ENCODE measurements around the gene CD19. TPM values are rescaled to one million over a fixed set of nuclear protein-coding genes. Genes with fewer than 3 reads are reported as not detected.

The CD19 gene
- total and polyA plus RNA-seq, 2 of the 8 experiments (the other 6 are each of a cell fraction or from before 2014, with no cell fraction given) = 0.57 to 0.65 TPM

DNA sequence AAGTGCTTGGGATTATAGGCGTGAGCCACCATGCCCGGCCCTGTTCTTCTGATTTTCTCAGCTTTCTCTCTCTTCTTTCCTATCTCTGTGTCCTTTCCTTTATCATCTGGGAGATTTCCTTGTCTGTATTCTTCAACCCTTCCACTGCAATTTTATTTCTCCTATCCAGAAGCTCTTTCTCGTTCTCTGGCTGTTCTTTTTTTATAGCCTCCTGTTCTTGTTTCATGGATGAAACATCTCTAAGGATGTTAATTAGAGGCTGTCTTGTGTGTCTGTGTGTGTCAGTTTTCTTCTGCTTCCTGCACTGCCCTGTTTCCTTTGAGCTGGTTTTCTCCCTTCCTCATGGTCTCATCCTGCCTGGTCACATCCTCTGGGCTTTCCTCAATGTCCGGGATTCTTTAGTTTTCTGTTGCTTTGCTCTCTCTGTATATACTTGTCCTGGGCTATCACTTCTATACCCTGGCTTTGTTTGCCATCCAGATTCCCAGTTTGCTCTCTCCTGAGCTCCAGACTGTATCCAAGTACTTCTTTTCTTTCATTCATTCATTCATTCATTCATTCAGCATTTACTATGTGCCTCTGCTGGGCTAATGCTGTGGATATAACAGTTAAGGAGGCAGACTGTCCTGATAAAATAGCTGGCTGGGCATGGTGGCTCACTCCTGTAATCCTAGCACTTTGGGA, 55.5 kb downstream of the CD19 start:
- Histone ChIP-seq H3K18ac (ENCODE audit: extremely low read depth, low read length) (no peak overlapping the region), H4K20me1 (replicated peaks in 1 of 2; ENCODE audit: control insufficient read depth in 1 of 2, insufficient read depth in 2 of 2, low read length in 2 of 2) (peaks cover 0 to 2% of the 10 kb centered on the region in 2 experiments), H2AK5ac (ENCODE audit: low read depth, low read length) (no peak overlapping the region), H3K9me3 (ENCODE audit: insufficient read depth in 2 of 2, low read depth in 1 of 2, low read length in 1 of 2) (no peaks in the 10 kb centered on the region), H4K5ac (ENCODE audit: insufficient read length, low read depth, low read length) (no peak overlapping the region), H2BK120ac (replicated peaks; ENCODE audit: low read depth, low read length) (no peak overlapping the region), H2BK15ac (ENCODE audit: low read length) (no peak overlapping the region), H3K79me2 (ENCODE audit: control insufficient read depth in 1 of 2, insufficient read depth in 2 of 2, low read length in 2 of 2) (no peaks in the 10 kb centered on the region), H3K56ac (replicated peaks; ENCODE audit: insufficient read length, low read depth, low read length) (no peak overlapping the region), H3K9ac (replicated peaks in 1 of 4; ENCODE audit: extremely low read depth in 1 of 4, low read depth in 3 of 4, low read length in 3 of 4) (no peak overlapping the region), H3K79me1 (ENCODE audit: low read depth, low read length) (no peaks in the 10 kb centered on the region), H2BK5ac (ENCODE audit: low read depth, low read length) (no peak overlapping the region), H4K8ac (ENCODE audit: extremely low read depth, insufficient read depth, low read length) (no peak overlapping the region), H3K14ac (ENCODE audit: insufficient read length) (no peak overlapping the region), H3K4me3 (ENCODE audit: extremely low read depth in 1 of 4, insufficient read depth in 2 of 4, low read depth in 3 of 4, low read length in 4 of 4) (no peak overlapping the region), H3K23me2 (ENCODE audit: low read depth, low read length) (no peaks in the 10 kb centered on the region), H2BK12ac (ENCODE audit: low read depth, low read length) (no peak overlapping the region), H2AFZ (ENCODE audit: low read length) (no peak overlapping the region), H3K4me2 (ENCODE audit: insufficient read depth in 1 of 2, low read depth in 2 of 2, low read length in 2 of 2) (no peak overlapping the region), H3K27me3 (replicated peaks in 1 of 4; ENCODE audit: control insufficient read depth in 3 of 4, extremely low read depth in 1 of 4, insufficient read depth in 3 of 4, low read length in 3 of 4) (no peaks in the 10 kb centered on the region), H3K23ac (ENCODE audit: insufficient read length) (no peak overlapping the region), H4K91ac (replicated peaks; ENCODE audit: insufficient read length, low read length) (no peak overlapping the region), H3K27ac (ENCODE audit: low read depth, low read length) (no peak overlapping the region), H3K4me1 (replicated peaks in 1 of 4; ENCODE audit: control insufficient read depth in 3 of 4, insufficient read depth in 4 of 4, low read length in 3 of 4) (no peaks in the 10 kb centered on the region), H2BK20ac (ENCODE audit: low read length) (no peak overlapping the region), H3K36me3 (ENCODE audit: control insufficient read depth in 2 of 4, insufficient read depth in 4 of 4, low read length in 3 of 4) (peaks cover 0 to 5% (median under 1%) of the 10 kb centered on the region in 4 experiments; a peak in 4 of 8 replicates), H3K4ac (replicated peaks; ENCODE audit: insufficient read length, low read depth, low read length) (no peak overlapping the region)
- POLR2A ChIA-PET (ENCODE audit: partially characterized antibody) = interaction anchor here (1.8 to 2.1 kb wide), 2 partner anchors 10 to 13 kb away, joined by 5 to 8 read pairs; partner anchors contain the start of gene SPNS1
- FAIRE-seq (no peak), DNase-seq (ENCODE audit: low read depth in 1 of 2, low spot score in 2 of 2) (no peak)
- CTCF ChIA-PET (ENCODE audit: partially characterized antibody) = interaction anchor here (1.0 to 3.5 kb wide), 3 partner anchors 9 to 24 kb away, joined by 3 to 25 read pairs (median 13); partner anchors contain the start of gene SPNS1
- 92% methylated on average over 4 of the region's 4 CpGs; no CpG with 5 or more reads in 1 of the 2 experiments for WGBS, 2 experiments (ENCODE audit: extremely low coverage in 1 of 2, insufficient coverage in 1 of 2, insufficient read length in 1 of 2, insufficient replicate concordance in 2 of 2, low coverage in 1 of 2, low lambda C conversion rate in 2 of 2, missing lambda C conversion rate in 1 of 2)
- TF ChIP-seq SIX5 (IDR thresholded peaks at IDR 0.05; ENCODE audit: low read depth, low read length) (no peak), HDAC2 (IDR thresholded peaks at IDR 0.05; ENCODE audit: borderline replicate concordance in 1 of 2, low read depth in 2 of 2, low read length in 2 of 2) (no peak), YY1 (IDR thresholded peaks at IDR 0.05; ENCODE audit: low read depth, low read length) (no peak), SP2 (IDR thresholded peaks at IDR 0.05; ENCODE audit: low read length) (no peak), TCF12 (IDR thresholded peaks at IDR 0.05; ENCODE audit: low read depth, low read length) (no peak), NANOG (IDR thresholded peaks at IDR 0.05; ENCODE audit: insufficient read depth, low read depth, low read length, poor library complexity, severe bottlenecking) (no peak), EZH2 (IDR thresholded peaks at IDR 0.05; ENCODE audit: low read depth, low read length, severe bottlenecking) (no peak)
- TF ChIP-seq, protein P1, sequence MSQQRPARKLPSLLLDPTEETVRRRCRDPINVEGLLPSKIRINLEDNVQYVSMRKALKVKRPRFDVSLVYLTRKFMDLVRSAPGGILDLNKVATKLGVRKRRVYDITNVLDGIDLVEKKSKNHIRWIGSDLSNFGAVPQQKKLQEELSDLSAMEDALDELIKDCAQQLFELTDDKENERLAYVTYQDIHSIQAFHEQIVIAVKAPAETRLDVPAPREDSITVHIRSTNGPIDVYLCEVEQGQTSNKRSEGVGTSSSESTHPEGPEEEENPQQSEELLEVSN (IDR thresholded peaks at IDR 0.05) = no peak

Data from H1 (cell line).